Suppressor macrophage treated with lipopolysaccharide for 4 hours (primary cell): ENCODE results near the gene SLCO4A1.
A peak's percentile ranks its signal among the peaks of the same experiment; 100 is the strongest.

Experiments
- DNase-seq: peaks from one replicate; pipeline ENCODE4 v3.0.0-alpha.2; 2020

The SLCO4A1 gene

GRCh38 chr20:62607366-62608217 is 34.7 kb upstream of the SLCO4A1 start:
- DNase-seq, result no peak

- no peak for DNase-seq
These were observed 34.1 kb upstream of the SLCO4A1 start for GRCh38 chr20:62608218-62608565.

GRCh38 chr20:62609279-62609720 is 33.0 kb upstream of the SLCO4A1 start:
- no peak for DNase-seq

- DNase-seq, result no peak
These were observed 32.2 kb upstream of the SLCO4A1 start for GRCh38 chr20:62609811-62610757.

GRCh38 chr20:62611012-62611411 is 31.3 kb upstream of the SLCO4A1 start:
- no peak for DNase-seq

- no peak for DNase-seq
These were observed 30.5 kb upstream of the SLCO4A1 start for GRCh38 chr20:62611819-62612218.

- no peak for DNase-seq
These were observed 28.0 kb upstream of the SLCO4A1 start for GRCh38 chr20:62614085-62614960.

GRCh38 chr20:62614961-62615680 is 27.2 kb upstream of the SLCO4A1 start:
- no peak for DNase-seq

- no peak for DNase-seq
These were observed 26.5 kb upstream of the SLCO4A1 start for GRCh38 chr20:62615750-62616251.

GRCh38 chr20:62616728-62617621 is 25.3 kb upstream of the SLCO4A1 start:
- DNase-seq, result peak; percentile 93

GRCh38 chr20:62617711-62618483 is 24.4 kb upstream of the SLCO4A1 start:
- DNase-seq, result peak; percentile 98

GRCh38 chr20:62618611-62619529 is 23.4 kb upstream of the SLCO4A1 start:
- peak; percentile 89 for DNase-seq

- DNase-seq, result no peak
These were observed 21.7 kb upstream of the SLCO4A1 start for GRCh38 chr20:62620625-62621024.

- DNase-seq, result no peak
These were observed 20.8 kb upstream of the SLCO4A1 start for GRCh38 chr20:62621251-62622110.

- DNase-seq, result no peak
These were observed 20.0 kb upstream of the SLCO4A1 start for GRCh38 chr20:62622178-62622876.

GRCh38 chr20:62622877-62623487 is 19.3 kb upstream of the SLCO4A1 start:
- DNase-seq, result no peak
